GM12891 (cell line): Measurements from ENCODE around the gene NPPA.

ENCODE experiments used
- POLR2A ChIP-seq: IDR thresholded peaks from 2 replicates; pipeline ENCODE4 v1.6.1; 2011; ENCODE audit warnings: low read depth, low read length, control low read depth
- POLR2AphosphoS5 ChIP-seq: IDR thresholded peaks from 2 replicates; pipeline ENCODE4 v1.6.1; 2011; ENCODE audit warnings: low read depth, low read length, control low read depth

- TF ChIP-seq POLR2A (no peak), POLR2AphosphoS5 (no peak)
Observed at GRCh38 chr1:11797525-11798216, 49.9 kb downstream of the NPPA start.
